Measurements from ENCODE around the gene MAD1L1. TPM values are rescaled to one million over a fixed set of nuclear protein-coding genes. Genes with fewer than 3 reads are reported as not detected.

The MAD1L1 gene
- total RNA-seq, 1 experiment from 2014 or later = 38.5 TPM

- no peak overlapping the region for H3K27ac ChIP-seq (ENCODE audit: low read depth, low read length)
- no peak overlapping the region for H2AFZ ChIP-seq (ENCODE audit: low read depth, low read length, poor library complexity, severe bottlenecking)
- TF ChIP-seq TCF7L2 (IDR thresholded peaks at IDR 0.05; ENCODE audit: borderline replicate concordance, extremely low read depth, insufficient read depth, insufficient read length) (no peak), FOSL1 (IDR thresholded peaks at IDR 0.05; ENCODE audit: low read depth) (no peak), CEBPB (IDR thresholded peaks at IDR 0.05; ENCODE audit: low read depth) (no peak)
- CTCF ChIA-PET = no interaction called here
- no peaks in the 10 kb centered on the region for H3K9me2 ChIP-seq (ENCODE audit: insufficient read depth)
- no TSS peak for BruUV-seq (replicated peaks)
- RAD21 ChIA-PET (ENCODE audit: low non-redundant PET in 1 of 2, low total read pairs in 2 of 2, uncharacterized antibody in 2 of 2, unreplicated experiment in 2 of 2) = no interaction called here
- no peak overlapping the region for H3K4me3 ChIP-seq (replicated peaks in 1 of 2; ENCODE audit: low read depth in 1 of 2, low read length in 2 of 2)
- no peaks in the 10 kb centered on the region for H3K9me3 ChIP-seq (ENCODE audit: control insufficient read depth in 1 of 2, insufficient read depth in 1 of 2, low read depth in 1 of 2, low read length in 2 of 2)
- DNase-seq (ENCODE audit: low read depth, low spot score) (no peak), ATAC-seq (no peak)
- intact Hi-C loops (cut with micrococcal nuclease) = no loop called here
- no peaks in the 10 kb centered on the region for H4K20me1 ChIP-seq (ENCODE audit: insufficient read depth)
- no peaks in the 10 kb centered on the region; a peak in 1 of 4 replicates for H3K4me1 ChIP-seq (ENCODE audit: control insufficient read depth in 1 of 2, insufficient read depth in 2 of 2, low read length in 2 of 2)
- no peaks in the 10 kb centered on the region for H3K27me3 ChIP-seq (ENCODE audit: insufficient read depth, low read length)
- POLR2A ChIA-PET = interaction anchor here (0.8 kb wide), 1 partner anchor 97 kb away, joined by 4 read pairs; no protein-coding TSS in a partner anchor
- H3K9ac ChIP-seq (ENCODE audit: low read length) = no peak overlapping the region
- H3K36me3 ChIP-seq (ENCODE audit: control insufficient read depth in 1 of 2, insufficient read depth in 2 of 2, low read length in 2 of 2) = no peaks in the 10 kb centered on the region
- no peak overlapping the region for H3K4me2 ChIP-seq (ENCODE audit: low read length)
- H3K79me2 ChIP-seq (ENCODE audit: insufficient read depth, low read length) = no peaks in the 10 kb centered on the region; the same call in 1 of the 2 replicates
These were observed 182.3 kb downstream of the MAD1L1 start for GRCh38 chr7:2050511-2050866.

GRCh38 chr7:2049782-2050510 lies 182.8 kb downstream of the MAD1L1 start:
- ChIA-PET POLR2A (interaction anchor here (0.8 kb wide), 1 partner anchor 97 kb away, joined by 4 read pairs; no protein-coding TSS in a partner anchor), CTCF (no interaction called here), RAD21 (ENCODE audit: low non-redundant PET in 1 of 2, low total read pairs in 2 of 2, uncharacterized antibody in 2 of 2, unreplicated experiment in 2 of 2) (no interaction called here)
- no peak overlapping the region for H3K4me3 ChIP-seq (replicated peaks in 1 of 2; ENCODE audit: low read depth in 1 of 2, low read length in 2 of 2)
- no TSS peak for BruUV-seq (replicated peaks)
- no peak overlapping the region for H2AFZ ChIP-seq (ENCODE audit: low read depth, low read length, poor library complexity, severe bottlenecking)
- H3K9me3 ChIP-seq (ENCODE audit: control insufficient read depth in 1 of 2, insufficient read depth in 1 of 2, low read depth in 1 of 2, low read length in 2 of 2) = no peaks in the 10 kb centered on the region
- H3K36me3 ChIP-seq (ENCODE audit: control insufficient read depth in 1 of 2, insufficient read depth in 2 of 2, low read length in 2 of 2) = no peaks in the 10 kb centered on the region
- DNase-seq (ENCODE audit: low read depth, low spot score) (no peak), ATAC-seq (no peak)
- H3K9me2 ChIP-seq (ENCODE audit: insufficient read depth) = no peaks in the 10 kb centered on the region
- H3K4me2 ChIP-seq (ENCODE audit: low read length) = no peak overlapping the region
- no peaks in the 10 kb centered on the region; the same call in 1 of the 2 replicates for H3K79me2 ChIP-seq (ENCODE audit: insufficient read depth, low read length)
- intact Hi-C loops (cut with micrococcal nuclease) = no loop called here
- no peaks in the 10 kb centered on the region; a peak in 1 of 4 replicates for H3K4me1 ChIP-seq (ENCODE audit: control insufficient read depth in 1 of 2, insufficient read depth in 2 of 2, low read length in 2 of 2)
- H3K27me3 ChIP-seq (ENCODE audit: insufficient read depth, low read length) = no peaks in the 10 kb centered on the region
- no peak overlapping the region for H3K27ac ChIP-seq (ENCODE audit: low read depth, low read length)
- TF ChIP-seq POLR2A (IDR thresholded peaks at IDR 0.05; ENCODE audit: borderline replicate concordance, extremely low read depth, insufficient read depth, insufficient read length) (no peak), JUND (IDR thresholded peaks at IDR 0.05) (no peak), POLR2AphosphoS5 (IDR thresholded peaks at IDR 0.05; ENCODE audit: low read depth, low read length) (no peak), ZBTB33 (IDR thresholded peaks at IDR 0.05; ENCODE audit: extremely low read depth, insufficient replicate concordance, low read length) (no peak), YY1 (IDR thresholded peaks at IDR 0.05; ENCODE audit: extremely low read depth, insufficient replicate concordance, low read depth, low read length) (no peak), CBX3 (IDR thresholded peaks at IDR 0.05; ENCODE audit: low read depth) (no peak), ATF3 (IDR thresholded peaks at IDR 0.05) (no peak), SP1 (IDR thresholded peaks at IDR 0.05; ENCODE audit: low read depth) (no peak), ZFX (IDR thresholded peaks at IDR 0.05) (no peak), EZH2phosphoT487 (IDR thresholded peaks at IDR 0.05; ENCODE audit: borderline replicate concordance) (no peak), SRF (IDR thresholded peaks at IDR 0.05; ENCODE audit: low read depth) (no peak)
- TF ChIP-seq, protein P1, sequence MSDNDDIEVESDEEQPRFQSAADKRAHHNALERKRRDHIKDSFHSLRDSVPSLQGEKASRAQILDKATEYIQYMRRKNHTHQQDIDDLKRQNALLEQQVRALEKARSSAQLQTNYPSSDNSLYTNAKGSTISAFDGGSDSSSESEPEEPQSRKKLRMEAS (IDR thresholded peaks at IDR 0.05) = no peak
- TF ChIP-seq, protein P2, sequence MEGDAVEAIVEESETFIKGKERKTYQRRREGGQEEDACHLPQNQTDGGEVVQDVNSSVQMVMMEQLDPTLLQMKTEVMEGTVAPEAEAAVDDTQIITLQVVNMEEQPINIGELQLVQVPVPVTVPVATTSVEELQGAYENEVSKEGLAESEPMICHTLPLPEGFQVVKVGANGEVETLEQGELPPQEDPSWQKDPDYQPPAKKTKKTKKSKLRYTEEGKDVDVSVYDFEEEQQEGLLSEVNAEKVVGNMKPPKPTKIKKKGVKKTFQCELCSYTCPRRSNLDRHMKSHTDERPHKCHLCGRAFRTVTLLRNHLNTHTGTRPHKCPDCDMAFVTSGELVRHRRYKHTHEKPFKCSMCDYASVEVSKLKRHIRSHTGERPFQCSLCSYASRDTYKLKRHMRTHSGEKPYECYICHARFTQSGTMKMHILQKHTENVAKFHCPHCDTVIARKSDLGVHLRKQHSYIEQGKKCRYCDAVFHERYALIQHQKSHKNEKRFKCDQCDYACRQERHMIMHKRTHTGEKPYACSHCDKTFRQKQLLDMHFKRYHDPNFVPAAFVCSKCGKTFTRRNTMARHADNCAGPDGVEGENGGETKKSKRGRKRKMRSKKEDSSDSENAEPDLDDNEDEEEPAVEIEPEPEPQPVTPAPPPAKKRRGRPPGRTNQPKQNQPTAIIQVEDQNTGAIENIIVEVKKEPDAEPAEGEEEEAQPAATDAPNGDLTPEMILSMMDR (IDR thresholded peaks at IDR 0.05 in 2 of 3, conservative IDR thresholded peaks at IDR 0.05 in 1 of 3; ENCODE audit: borderline replicate concordance in 1 of 3, insufficient read depth in 1 of 3, low read depth in 2 of 3, low read length in 2 of 3) = no peak
- no peak overlapping the region for H3K9ac ChIP-seq (ENCODE audit: low read length)
- no peaks in the 10 kb centered on the region for H4K20me1 ChIP-seq (ENCODE audit: insufficient read depth)
